NCI-H187 treated with DMSO at 0.1 percent for 48 hours (cell line): Measurements from ENCODE around the gene PRG2.
A peak's percentile ranks its signal among the peaks of the same experiment; 100 is the strongest.
"Not testable (repeated sequence)": the region's sequence is repeated elsewhere in the genome, so short reads cannot be mapped to it uniquely, and the experiment has no call there.

Experiments used
- DNase-seq: peaks from one replicate; lab custom pipeline; 2025; lab: John Stamatoyannopoulos, UW

PRG2 gene

GRCh38 chr11:57347336-57347735, 43.1 kb downstream of the PRG2 start:
- DNase-seq, result no peak

GRCh38 chr11:57345555-57346211, 44.8 kb downstream of the PRG2 start:
- peak; percentile 56 for DNase-seq

- DNase-seq, result no peak
These were observed 45.6 kb downstream of the PRG2 start for GRCh38 chr11:57344826-57345225.

- no peak for DNase-seq
These were observed 46.6 kb downstream of the PRG2 start for GRCh38 chr11:57343825-57344224.

- DNase-seq, result no peak
These were observed 47.7 kb downstream of the PRG2 start for GRCh38 chr11:57342702-57343101.

GRCh38 chr11:57341250-57341808, 49.1 kb downstream of the PRG2 start:
- DNase-seq, result no peak

- DNase-seq, result no peak
These were observed 50.3 kb downstream of the PRG2 start for GRCh38 chr11:57340039-57340615.

GRCh38 chr11:57339328-57339727, 51.1 kb downstream of the PRG2 start:
- no peak for DNase-seq

GRCh38 chr11:57338142-57338541, 52.3 kb downstream of the PRG2 start, which contains the start of gene P2RX3:
Gene P2RX3 (plus strand): TSS chr11:57338352. CDS start chr11:57338551, 199 bp downstream.
- DNase-seq, result no peak

- not testable (repeated sequence) for DNase-seq
These were observed 53.6 kb downstream of the PRG2 start for GRCh38 chr11:57336856-57337255.
